ENCODE data around the gene LRRC42.

Gene LRRC42

GRCh38 chr1:53946252-53947171 lies at the start of gene LRRC42:
LRRC42 (plus strand) TSS chr1:53946350; CDS start chr1:53952000, 5,650 bp downstream.
- no peaks in the 10 kb centered on the region for H3K9me3 ChIP-seq (ENCODE audit: control insufficient read depth, insufficient read depth, low read length)
- WGBS (ENCODE audit: insufficient coverage, insufficient read length), result no CpG with 5 or more reads among the region's 58 CpGs

GRCh38 chr1:53896635-53897229 lies 49.4 kb upstream of the LRRC42 start:
- no peaks in the 10 kb centered on the region for H3K9me3 ChIP-seq (ENCODE audit: control insufficient read depth, insufficient read depth, low read length)
- H3K27ac ChIP-seq (ENCODE audit: low read length), result no peak overlapping the region
- no peaks in the 10 kb centered on the region for H3K36me3 ChIP-seq (ENCODE audit: control insufficient read depth, insufficient read depth, low read length)
- no CpG with 5 or more reads among the region's 2 CpGs for WGBS (ENCODE audit: insufficient coverage, insufficient read length)
- H3K27me3 ChIP-seq (ENCODE audit: control insufficient read depth, insufficient read depth, low read length), result no peaks in the 10 kb centered on the region
- H3K4me1 ChIP-seq (ENCODE audit: control insufficient read depth, insufficient read depth, low read length), result no peaks in the 10 kb centered on the region
- no peak overlapping the region for H3K4me3 ChIP-seq (ENCODE audit: low read length)
- DNase-seq (ENCODE audit: low read depth, low spot score), result no peak

More at GRCh38 chr1:53946252-53947171, at the start of gene LRRC42:
- DNase-seq (ENCODE audit: low read depth, low spot score), result no peak
- H3K36me3 ChIP-seq (ENCODE audit: control insufficient read depth, insufficient read depth, low read length), result no peaks in the 10 kb centered on the region
- H3K27me3 ChIP-seq (ENCODE audit: control insufficient read depth, insufficient read depth, low read length), result no peaks in the 10 kb centered on the region
- no peak within 1 kb of the TSS for H3K27ac ChIP-seq (ENCODE audit: low read length)
- H3K4me3 ChIP-seq (ENCODE audit: low read length), result peak within 1 kb of the TSS; percentile 70
- no peaks in the 10 kb centered on the region; the same call in 1 of the 2 replicates for H3K4me1 ChIP-seq (ENCODE audit: control insufficient read depth, insufficient read depth, low read length)

GRCh38 chr1:53899206-53899628 lies 46.9 kb upstream of the LRRC42 start:
- no peaks in the 10 kb centered on the region for H3K9me3 ChIP-seq (ENCODE audit: control insufficient read depth, insufficient read depth, low read length)
- no peaks in the 10 kb centered on the region for H3K27me3 ChIP-seq (ENCODE audit: control insufficient read depth, insufficient read depth, low read length)
- no peaks in the 10 kb centered on the region for H3K36me3 ChIP-seq (ENCODE audit: control insufficient read depth, insufficient read depth, low read length)
- no peak overlapping the region for H3K4me3 ChIP-seq (ENCODE audit: low read length)
- WGBS (ENCODE audit: insufficient coverage, insufficient read length), result no CpG with 5 or more reads among the region's 2 CpGs
- no peaks in the 10 kb centered on the region for H3K4me1 ChIP-seq (ENCODE audit: control insufficient read depth, insufficient read depth, low read length)
- H3K27ac ChIP-seq (ENCODE audit: low read length), result no peak overlapping the region
- DNase-seq (ENCODE audit: low read depth, low spot score), result no peak

GRCh38 chr1:53899708-53900107 lies 46.4 kb upstream of the LRRC42 start:
- Histone ChIP-seq H3K36me3 (ENCODE audit: control insufficient read depth, insufficient read depth, low read length) (no peaks in the 10 kb centered on the region), H3K4me1 (ENCODE audit: control insufficient read depth, insufficient read depth, low read length) (no peaks in the 10 kb centered on the region), H3K9me3 (ENCODE audit: control insufficient read depth, insufficient read depth, low read length) (no peaks in the 10 kb centered on the region), H3K4me3 (ENCODE audit: low read length) (no peak overlapping the region), H3K27me3 (ENCODE audit: control insufficient read depth, insufficient read depth, low read length) (no peaks in the 10 kb centered on the region), H3K27ac (ENCODE audit: low read length) (no peak overlapping the region)
- WGBS (ENCODE audit: insufficient coverage, insufficient read length), result no CpG with 5 or more reads among the region's 3 CpGs
- no peak for DNase-seq (ENCODE audit: low read depth, low spot score)

- Histone ChIP-seq H3K27me3 (ENCODE audit: control insufficient read depth, insufficient read depth, low read length) (no peaks in the 10 kb centered on the region), H3K4me3 (ENCODE audit: low read length) (no peak overlapping the region), H3K27ac (ENCODE audit: low read length) (no peak overlapping the region), H3K36me3 (ENCODE audit: control insufficient read depth, insufficient read depth, low read length) (no peaks in the 10 kb centered on the region), H3K4me1 (ENCODE audit: control insufficient read depth, insufficient read depth, low read length) (no peaks in the 10 kb centered on the region), H3K9me3 (ENCODE audit: control insufficient read depth, insufficient read depth, low read length) (no peaks in the 10 kb centered on the region)
- DNase-seq (ENCODE audit: low read depth, low spot score), result no peak
- WGBS (ENCODE audit: insufficient coverage, insufficient read length), result no CpG with 5 or more reads among the region's 7 CpGs
These were observed 43.7 kb upstream of the LRRC42 start for GRCh38 chr1:53902235-53903138.

GRCh38 chr1:53905509-53905908 lies 40.6 kb upstream of the LRRC42 start:
- Histone ChIP-seq H3K36me3 (ENCODE audit: control insufficient read depth, insufficient read depth, low read length) (no peaks in the 10 kb centered on the region), H3K4me1 (ENCODE audit: control insufficient read depth, insufficient read depth, low read length) (no peaks in the 10 kb centered on the region), H3K27me3 (ENCODE audit: control insufficient read depth, insufficient read depth, low read length) (no peaks in the 10 kb centered on the region), H3K27ac (ENCODE audit: low read length) (no peak overlapping the region), H3K4me3 (ENCODE audit: low read length) (no peak overlapping the region), H3K9me3 (ENCODE audit: control insufficient read depth, insufficient read depth, low read length) (no peaks in the 10 kb centered on the region)
- WGBS (ENCODE audit: insufficient coverage, insufficient read length), result no CpG with 5 or more reads among the region's 8 CpGs
- no peak for DNase-seq (ENCODE audit: low read depth, low spot score)

GRCh38 chr1:53906121-53906520 lies 40.0 kb upstream of the LRRC42 start:
- H3K36me3 ChIP-seq (ENCODE audit: control insufficient read depth, insufficient read depth, low read length), result no peaks in the 10 kb centered on the region
- no peak overlapping the region for H3K4me3 ChIP-seq (ENCODE audit: low read length)
- WGBS (ENCODE audit: insufficient coverage, insufficient read length), result no CpG with 5 or more reads among the region's 4 CpGs
- H3K27ac ChIP-seq (ENCODE audit: low read length), result no peak overlapping the region
- no peak for DNase-seq (ENCODE audit: low read depth, low spot score)
- no peaks in the 10 kb centered on the region for H3K4me1 ChIP-seq (ENCODE audit: control insufficient read depth, insufficient read depth, low read length)
- H3K27me3 ChIP-seq (ENCODE audit: control insufficient read depth, insufficient read depth, low read length), result no peaks in the 10 kb centered on the region
- no peaks in the 10 kb centered on the region for H3K9me3 ChIP-seq (ENCODE audit: control insufficient read depth, insufficient read depth, low read length)

GRCh38 chr1:53909946-53910345 lies 36.2 kb upstream of the LRRC42 start:
- Histone ChIP-seq H3K27ac (ENCODE audit: low read length) (no peak overlapping the region), H3K4me3 (ENCODE audit: low read length) (no peak overlapping the region), H3K4me1 (ENCODE audit: control insufficient read depth, insufficient read depth, low read length) (peaks cover 1% of the 10 kb centered on the region; the same call in 1 of the 2 replicates), H3K9me3 (ENCODE audit: control insufficient read depth, insufficient read depth, low read length) (no peaks in the 10 kb centered on the region), H3K27me3 (ENCODE audit: control insufficient read depth, insufficient read depth, low read length) (no peaks in the 10 kb centered on the region), H3K36me3 (ENCODE audit: control insufficient read depth, insufficient read depth, low read length) (no peaks in the 10 kb centered on the region)
- no peak for DNase-seq (ENCODE audit: low read depth, low spot score)
- WGBS (ENCODE audit: insufficient coverage, insufficient read length), result no CpG with 5 or more reads among the region's 3 CpGs

- Histone ChIP-seq H3K36me3 (ENCODE audit: control insufficient read depth, insufficient read depth, low read length) (no peaks in the 10 kb centered on the region), H3K4me1 (ENCODE audit: control insufficient read depth, insufficient read depth, low read length) (peaks cover 1% of the 10 kb centered on the region; the same call in 1 of the 2 replicates), H3K4me3 (ENCODE audit: low read length) (no peak overlapping the region), H3K27me3 (ENCODE audit: control insufficient read depth, insufficient read depth, low read length) (no peaks in the 10 kb centered on the region), H3K27ac (ENCODE audit: low read length) (no peak overlapping the region), H3K9me3 (ENCODE audit: control insufficient read depth, insufficient read depth, low read length) (no peaks in the 10 kb centered on the region)
- no peak for DNase-seq (ENCODE audit: low read depth, low spot score)
- no CpG with 5 or more reads among the region's 4 CpGs for WGBS (ENCODE audit: insufficient coverage, insufficient read length)
These were observed 34.7 kb upstream of the LRRC42 start for GRCh38 chr1:53911442-53911841.
